Measurements from ENCODE around the gene BRI3. TPM values are rescaled to one million over a fixed set of nuclear protein-coding genes. Genes with fewer than 3 reads are reported as not detected.

BRI3 gene
- total RNA-seq, 1 experiment from 2014 or later, result 14.4 TPM

Other genes with a start within 250 kb of the BRI3 start
- 4.4 and 6.2 TPM in 2 replicates for gene LMTK2, start 174.8 kb upstream of the BRI3 start, total RNA-seq (2014; rRNA removed; shearing (Covaris generic))
- not detected in 2 replicates for gene BHLHA15, start 70.2 kb upstream of the BRI3 start, total RNA-seq (2014; rRNA removed; shearing (Covaris generic))
- 5.2 and 33.1 TPM in 2 replicates for gene TECPR1, start 29.5 kb upstream of the BRI3 start, total RNA-seq (2014; rRNA removed; shearing (Covaris generic))
- 11.1 and 14.3 TPM in 2 replicates for gene BAIAP2L1, start 119.4 kb downstream of the BRI3 start, total RNA-seq (2014; rRNA removed; shearing (Covaris generic))

Measured in Daoy (cell line).